BLaER1 (cell line): ENCODE data around the gene HDAC4.

Source experiments
- H3K27ac ChIP-seq: shearing (Covaris generic); formaldehyde crosslinking; 2 replicates; pipeline ENCODE4 v1.8.1; 2022
- H3K27me3 ChIP-seq: shearing (Covaris generic); formaldehyde crosslinking; 2 replicates; pipeline ENCODE4 v1.8.1; 2022
- H3K36me3 ChIP-seq: shearing (Covaris generic); formaldehyde crosslinking; 2 replicates; pipeline ENCODE4 v1.8.1; 2022
- H3K4me1 ChIP-seq: shearing (Covaris generic); formaldehyde crosslinking; 2 replicates; pipeline ENCODE4 v1.8.1; 2022
- H3K4me2 ChIP-seq: shearing (Covaris generic); formaldehyde crosslinking; 2 replicates; pipeline ENCODE4 v1.8.1; 2022
- H3K4me3 ChIP-seq: shearing (Covaris generic); formaldehyde crosslinking; 2 replicates; pipeline ENCODE4 v1.8.1; 2022
- H3K9ac ChIP-seq: shearing (Covaris generic); formaldehyde crosslinking; 2 replicates; pipeline ENCODE4 v1.8.1; 2022
- H3K9me3 ChIP-seq: shearing (Covaris generic); formaldehyde crosslinking; 2 replicates; pipeline ENCODE4 v1.8.1; 2022
- H4K20me1 ChIP-seq: shearing (Covaris generic); formaldehyde crosslinking; 2 replicates; pipeline ENCODE4 v1.8.1; 2022
- Cebpa-rat ChIP-seq: shearing (Covaris generic); IDR thresholded peaks from 2 replicates; pipeline ENCODE4 v1.8.1; 2022

HDAC4 gene

DNA sequence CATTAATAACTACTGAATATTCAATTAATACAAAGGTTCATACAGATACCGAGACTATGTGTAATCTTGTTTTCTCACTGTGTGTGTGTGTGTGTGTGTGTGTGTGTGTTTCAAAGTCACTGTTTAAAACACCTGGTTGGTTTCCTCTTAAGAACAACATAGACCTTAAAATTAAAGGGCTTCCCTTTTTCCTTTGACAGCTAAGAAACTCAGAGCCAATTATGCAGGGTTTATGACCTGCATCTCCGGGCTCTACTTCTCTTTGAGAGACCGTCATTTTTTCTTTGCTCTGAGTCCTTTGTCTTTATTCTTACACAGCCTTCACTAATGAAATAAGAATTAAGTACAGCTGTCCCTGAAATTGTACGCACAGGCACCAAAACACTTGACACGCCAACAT is 145.6 kb downstream of the HDAC4 start:
- H4K20me1 ChIP-seq = peaks cover 61% of the 10 kb centered on the region
- no peak overlapping the region for H3K27ac ChIP-seq
- H3K4me2 ChIP-seq = peak overlapping the region; percentile 39
- H3K4me3 ChIP-seq = no peak overlapping the region
- no peak overlapping the region for H3K9ac ChIP-seq
- no peaks in the 10 kb centered on the region for H3K27me3 ChIP-seq
- no peak for TF ChIP-seq Cebpa-rat
- peaks cover 10% of the 10 kb centered on the region for H3K36me3 ChIP-seq
- H3K9me3 ChIP-seq = peaks cover 18% of the 10 kb centered on the region
- peaks cover 80% of the 10 kb centered on the region for H3K4me1 ChIP-seq

DNA sequence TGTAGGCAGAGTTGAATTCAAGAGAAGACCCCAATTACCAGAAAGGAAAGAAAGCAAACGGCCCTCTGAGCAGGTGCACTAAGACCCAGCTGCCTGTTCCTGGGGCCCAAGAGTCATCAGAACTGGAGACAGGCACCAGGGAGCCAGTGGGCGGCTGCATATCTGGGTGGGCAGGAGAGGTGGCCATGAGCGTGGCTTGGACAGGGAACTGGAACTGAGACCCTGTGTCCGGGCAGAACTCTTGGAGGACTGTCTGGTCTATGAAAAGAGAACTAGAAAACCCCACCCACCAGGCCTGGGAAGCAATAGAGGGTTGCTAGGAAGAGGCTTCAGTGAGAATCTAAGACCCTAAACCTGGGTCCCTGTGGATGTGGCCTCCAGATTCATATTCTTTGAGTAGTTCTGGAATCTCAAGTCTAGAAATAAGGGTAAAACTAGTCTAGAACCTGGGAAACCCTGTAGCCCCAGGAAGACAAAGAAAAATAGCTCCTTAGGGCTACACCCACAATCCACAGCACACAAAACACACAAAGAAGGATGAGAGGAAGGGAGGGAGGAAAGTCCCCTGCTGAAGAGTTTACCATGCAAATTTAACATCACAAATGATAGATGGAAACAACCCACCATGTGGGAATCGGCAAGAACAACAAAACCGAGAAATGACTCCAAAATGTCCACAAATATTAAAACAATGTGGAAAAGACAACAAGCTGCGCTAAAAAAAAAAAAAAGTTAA is 147.0 kb downstream of the HDAC4 start:
- Histone ChIP-seq H3K9me3 (peaks cover 18% of the 10 kb centered on the region), H3K4me1 (peaks cover 80% of the 10 kb centered on the region), H3K27ac (peak overlapping the region; percentile 82), H3K4me3 (peak overlapping the region; percentile 34; the same call in 1 of the 2 replicates), H3K9ac (peak overlapping the region; percentile 64; the same call in 1 of the 2 replicates), H3K4me2 (peak overlapping the region; percentile 86), H3K36me3 (peaks cover 10% of the 10 kb centered on the region), H4K20me1 (peaks cover 70% of the 10 kb centered on the region), H3K27me3 (no peaks in the 10 kb centered on the region)
- TF ChIP-seq Cebpa-rat = no peak

DNA sequence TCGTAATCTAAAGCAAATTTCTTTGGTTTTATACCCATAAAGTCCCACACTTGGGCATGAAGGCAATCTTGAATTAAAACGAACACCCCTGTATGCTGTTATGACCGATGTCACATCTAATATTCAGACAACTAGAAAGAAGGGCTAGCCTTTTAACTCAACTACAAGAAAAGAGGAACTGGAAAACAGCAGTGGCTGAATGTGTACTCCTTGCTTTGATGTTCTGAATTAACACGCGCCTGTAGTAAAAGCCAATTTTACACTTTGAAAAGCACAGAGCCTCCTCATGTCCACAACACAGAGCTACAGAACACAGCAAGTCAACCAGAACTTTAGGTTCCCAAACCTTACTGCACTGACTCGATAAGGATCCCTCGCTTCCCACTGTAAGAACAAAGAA is 147.6 kb downstream of the HDAC4 start:
- Histone ChIP-seq H3K4me1 (peaks cover 85% of the 10 kb centered on the region), H3K4me2 (peak overlapping the region; percentile 86), H3K9ac (peak overlapping the region; percentile 64; the same call in 1 of the 2 replicates), H4K20me1 (peaks cover 76% of the 10 kb centered on the region), H3K36me3 (peaks cover 10% of the 10 kb centered on the region), H3K27ac (peak overlapping the region; percentile 82), H3K9me3 (peaks cover 12% of the 10 kb centered on the region), H3K27me3 (no peaks in the 10 kb centered on the region), H3K4me3 (peak overlapping the region; percentile 47; the same call in 1 of the 2 replicates)
- no peak for TF ChIP-seq Cebpa-rat

DNA sequence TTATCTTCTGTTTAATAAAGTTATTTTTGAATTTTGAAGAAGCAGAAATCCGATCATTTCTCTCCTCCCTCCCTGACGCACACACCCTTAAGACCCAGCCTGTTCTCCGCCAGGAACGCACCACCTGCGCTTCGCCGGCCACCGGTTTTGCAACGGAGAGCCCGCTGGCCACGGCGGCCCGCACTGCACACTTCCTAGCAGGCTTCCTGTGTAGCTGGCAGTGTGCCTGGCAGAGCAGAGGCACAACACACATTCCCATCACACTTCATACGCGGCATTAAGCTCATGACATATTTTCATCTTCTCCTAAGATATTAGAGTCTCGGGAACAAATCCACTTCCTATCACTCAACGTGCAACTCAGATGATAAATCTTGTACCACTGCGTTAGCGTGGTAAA is 148.0 kb downstream of the HDAC4 start:
- peak overlapping the region; percentile 47 for H3K4me3 ChIP-seq
- H3K27me3 ChIP-seq = no peaks in the 10 kb centered on the region
- H3K27ac ChIP-seq = peak overlapping the region; percentile 82
- peaks cover 89% of the 10 kb centered on the region for H3K4me1 ChIP-seq
- TF ChIP-seq Cebpa-rat = no peak
- peaks cover 5% of the 10 kb centered on the region; the same call in 1 of the 2 replicates for H3K36me3 ChIP-seq
- H3K9ac ChIP-seq = peak overlapping the region; percentile 64; the same call in 1 of the 2 replicates
- peaks cover 81% of the 10 kb centered on the region for H4K20me1 ChIP-seq
- peak overlapping the region; percentile 86 for H3K4me2 ChIP-seq
- H3K9me3 ChIP-seq = peaks cover 7% of the 10 kb centered on the region

DNA sequence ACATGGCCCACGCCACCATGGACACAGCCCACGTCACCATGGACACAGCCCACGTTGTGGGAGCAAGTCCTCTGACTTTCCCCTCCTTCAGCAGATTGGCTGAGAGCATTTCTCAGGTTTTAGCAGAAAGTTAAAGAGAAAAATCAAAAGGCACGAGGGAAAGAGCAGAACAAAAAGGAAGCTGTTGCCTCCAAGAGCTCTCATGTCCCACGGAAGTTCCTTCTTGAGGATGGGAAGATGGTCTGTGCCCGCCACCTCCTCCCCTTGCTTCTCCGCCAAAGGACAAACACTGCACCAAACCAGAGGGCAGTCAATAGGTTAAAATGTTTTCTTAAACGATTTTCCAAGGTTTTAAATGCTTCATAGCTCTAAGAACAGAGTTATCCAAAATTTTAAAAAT is 148.4 kb downstream of the HDAC4 start:
- Histone ChIP-seq H3K9ac (peak overlapping the region; percentile 64; the same call in 1 of the 2 replicates), H3K36me3 (peaks cover 1% of the 10 kb centered on the region; the same call in 1 of the 2 replicates), H3K4me1 (peaks cover 93% of the 10 kb centered on the region), H3K27me3 (no peaks in the 10 kb centered on the region), H3K27ac (peak overlapping the region; percentile 82), H3K4me2 (peak overlapping the region; percentile 86), H4K20me1 (peaks cover 85% of the 10 kb centered on the region), H3K4me3 (peak overlapping the region; percentile 47), H3K9me3 (peaks cover 3% of the 10 kb centered on the region)
- TF ChIP-seq Cebpa-rat = no peak

DNA sequence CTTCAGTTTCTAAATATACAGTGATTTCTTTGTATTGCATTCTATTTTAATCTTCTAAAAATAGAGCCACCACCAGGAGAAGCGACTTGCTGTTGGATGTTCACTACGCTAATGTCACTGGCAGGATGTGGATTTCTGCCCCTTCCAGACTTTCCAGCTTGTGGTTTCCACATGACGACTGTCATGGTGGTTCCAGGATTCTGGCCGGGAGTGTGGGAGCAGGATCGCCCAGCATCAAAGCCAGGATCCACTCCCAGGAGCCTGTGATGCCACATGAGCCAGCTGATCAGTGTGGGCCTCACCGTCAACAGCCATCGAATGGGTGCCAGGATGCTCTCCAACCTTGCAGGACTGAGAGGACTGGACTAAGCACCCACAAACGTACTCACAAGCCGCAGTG is 148.8 kb downstream of the HDAC4 start:
- Histone ChIP-seq H3K9me3 (no peaks in the 10 kb centered on the region), H3K4me2 (peak overlapping the region; percentile 86), H3K4me3 (no peak overlapping the region), H3K27ac (peak overlapping the region; percentile 82), H3K36me3 (no peaks in the 10 kb centered on the region), H3K4me1 (peaks cover 98% of the 10 kb centered on the region), H3K9ac (peak overlapping the region; percentile 64; the same call in 1 of the 2 replicates), H4K20me1 (peaks cover 89% of the 10 kb centered on the region), H3K27me3 (no peaks in the 10 kb centered on the region)
- no peak for TF ChIP-seq Cebpa-rat

DNA sequence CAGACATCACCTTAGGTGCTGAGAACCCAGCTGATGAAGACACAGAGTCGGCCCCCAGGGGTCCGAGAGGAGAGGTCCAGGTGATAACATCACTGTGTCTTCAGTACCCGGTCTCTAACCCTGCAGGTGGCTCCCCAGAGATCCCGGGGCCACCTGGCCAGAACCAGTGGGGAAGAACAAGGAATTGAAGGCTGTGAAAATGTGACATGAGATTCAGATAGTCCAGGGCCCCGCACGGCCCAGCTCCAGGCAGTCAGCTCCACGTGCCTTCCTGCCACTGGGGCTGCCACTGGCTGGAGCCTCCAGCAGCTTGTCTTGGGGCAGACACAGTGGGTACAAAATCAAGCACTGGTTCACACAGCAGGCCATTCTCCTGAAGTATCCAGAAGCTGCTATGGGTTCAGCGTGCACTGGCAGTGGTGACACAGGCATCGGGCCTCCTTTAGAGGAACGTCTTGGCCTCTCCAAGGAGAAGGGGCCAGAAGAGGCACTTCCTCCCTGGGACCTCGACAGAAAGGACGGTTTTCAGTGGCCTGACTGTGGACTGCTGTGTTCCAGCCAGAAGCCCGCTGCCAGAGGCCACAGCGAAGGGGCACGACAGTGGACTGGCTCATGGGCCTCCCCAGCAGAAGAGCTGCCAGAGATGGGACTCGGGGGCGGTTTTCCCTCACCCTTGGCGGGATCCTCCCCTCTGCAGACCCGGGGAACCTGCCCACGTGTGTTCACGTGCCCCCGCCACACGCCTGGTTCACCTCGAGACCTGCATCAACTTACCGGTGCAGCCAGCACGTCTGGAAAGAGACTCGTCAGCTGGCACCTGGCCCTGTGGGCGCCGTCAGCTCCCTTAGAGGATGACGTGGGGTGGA is 150.4 kb downstream of the HDAC4 start:
- peaks cover 92% of the 10 kb centered on the region for H4K20me1 ChIP-seq
- no peaks in the 10 kb centered on the region for H3K36me3 ChIP-seq
- H3K27ac ChIP-seq = peak overlapping the region; percentile 66
- peaks cover 100% of the 10 kb centered on the region for H3K4me1 ChIP-seq
- peak overlapping the region; percentile 86 for H3K4me2 ChIP-seq
- H3K9me3 ChIP-seq = no peaks in the 10 kb centered on the region
- no peak overlapping the region for H3K4me3 ChIP-seq
- TF ChIP-seq Cebpa-rat = no peak
- no peak overlapping the region; the same call in 1 of the 2 replicates for H3K9ac ChIP-seq
- H3K27me3 ChIP-seq = no peaks in the 10 kb centered on the region

DNA sequence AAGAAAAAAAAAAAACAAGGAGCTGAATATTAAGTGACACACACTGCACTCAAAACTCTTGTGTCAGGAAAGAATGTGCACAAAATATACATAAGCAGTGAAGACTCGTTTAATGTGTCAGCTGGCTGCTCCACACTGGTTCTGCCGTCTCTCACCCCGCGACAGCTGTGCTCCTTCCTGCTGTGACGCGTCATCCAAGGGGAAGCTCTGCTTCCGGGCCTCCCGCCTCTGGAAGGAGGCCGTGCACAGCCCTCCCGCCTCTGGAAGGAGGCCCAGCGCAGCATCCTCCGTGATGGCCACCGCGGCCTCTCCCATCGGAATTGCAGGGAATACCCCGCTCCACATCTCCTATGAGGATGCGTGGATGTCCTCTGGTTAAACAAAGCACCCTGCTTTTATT is 151.0 kb downstream of the HDAC4 start:
- Histone ChIP-seq H3K36me3 (no peaks in the 10 kb centered on the region), H3K9ac (no peak overlapping the region), H4K20me1 (peaks cover 96% of the 10 kb centered on the region), H3K4me1 (peaks cover 100% of the 10 kb centered on the region), H3K9me3 (no peaks in the 10 kb centered on the region), H3K27me3 (no peaks in the 10 kb centered on the region), H3K4me3 (no peak overlapping the region), H3K4me2 (peak overlapping the region; percentile 86), H3K27ac (peak overlapping the region; percentile 66; the same call in 1 of the 2 replicates)
- TF ChIP-seq Cebpa-rat = no peak

DNA sequence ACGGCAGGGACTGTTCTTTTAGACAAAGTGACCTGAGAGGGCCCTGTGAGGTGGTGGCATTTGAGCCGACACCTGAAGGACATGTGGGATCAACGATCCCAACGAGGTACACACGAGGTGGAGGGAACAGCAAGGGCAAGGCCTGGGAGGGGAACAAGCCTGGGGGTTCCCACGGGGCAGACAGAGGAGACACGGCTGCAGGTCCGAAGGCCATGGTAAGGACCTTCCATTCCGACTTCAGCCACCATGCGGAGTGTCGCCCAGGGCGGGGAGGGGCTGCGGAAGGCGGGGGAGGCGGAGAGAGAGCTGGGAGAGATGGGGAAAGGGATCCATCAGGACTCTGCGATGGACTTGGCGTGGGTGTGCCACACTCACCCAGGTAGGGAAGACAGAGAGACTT is 151.8 kb downstream of the HDAC4 start:
- Histone ChIP-seq H3K27ac (no peak overlapping the region), H3K4me3 (no peak overlapping the region), H3K36me3 (no peaks in the 10 kb centered on the region), H3K9ac (no peak overlapping the region), H3K9me3 (no peaks in the 10 kb centered on the region), H4K20me1 (peaks cover 100% of the 10 kb centered on the region), H3K27me3 (no peaks in the 10 kb centered on the region), H3K4me1 (peaks cover 100% of the 10 kb centered on the region), H3K4me2 (peak overlapping the region; percentile 86)
- no peak for TF ChIP-seq Cebpa-rat
